HepG2 (cell line): ENCODE results near the gene CDC42BPG. TPM values are rescaled to one million over a fixed set of nuclear protein-coding genes. Genes with fewer than 3 reads are reported as not detected.
A peak's percentile ranks its signal among the peaks of the same experiment; 100 is the strongest.

Experiments
- ATF7 ChIP-seq, 2 experiments: fragments of 450-650 bp in 1 of 2; sonication (generic) in 1 of 2; formaldehyde crosslinking in 1 of 2; IDR thresholded peaks; 2 replicates each; pipeline versions ENCODE4 v1.4.0 to v1.6.1; 2016 to 2020; ENCODE audit warnings: antibody characterized with exemption in 1 of 2, mild to moderate bottlenecking in 1 of 2, missing genetic modification reagents in 1 of 2
- GFI1 ChIP-seq: sonication (generic); formaldehyde crosslinking; IDR thresholded peaks from 2 replicates; pipeline ENCODE4 v1.5.0; 2020; ENCODE audit warnings: missing genetic modification reagents, mild to moderate bottlenecking, borderline replicate concordance
- GTF3A ChIP-seq: sonication (generic); formaldehyde crosslinking; conservative IDR thresholded peaks from 2 replicates; pipeline ENCODE4 v1.4.0; 2020; ENCODE audit warnings: mild to moderate bottlenecking, missing genetic modification reagents
- IKZF1 ChIP-seq: fragments of 450-650 bp; IDR thresholded peaks from 2 replicates; pipeline ENCODE4 v1.7.1; 2016
- KIAA2018 ChIP-seq: sonication (generic); formaldehyde crosslinking; IDR thresholded peaks from 2 replicates; pipeline ENCODE4 v1.5.0; 2020; ENCODE audit warnings: mild to moderate bottlenecking, missing genetic modification reagents, borderline replicate concordance
- MZF1 ChIP-seq: sonication (generic); formaldehyde crosslinking; IDR thresholded peaks from 2 replicates; pipeline ENCODE4 v1.8.1; 2023; ENCODE audit warnings: mild to moderate bottlenecking, missing genetic modification reagents, borderline replicate concordance
- NAIF1 ChIP-seq: sonication (generic); formaldehyde crosslinking; IDR thresholded peaks from 2 replicates; pipeline ENCODE4 v1.5.0; 2020; ENCODE audit warnings: mild to moderate bottlenecking, missing genetic modification reagents, borderline replicate concordance
- NFE2 ChIP-seq: sonication (generic); formaldehyde crosslinking; IDR thresholded peaks from 2 replicates; pipeline ENCODE4 v1.4.0; 2020; ENCODE audit warnings: missing genetic modification reagents
- NR2F2 ChIP-seq: IDR thresholded peaks from 2 replicates; pipeline ENCODE4 v1.6.1; 2012; ENCODE audit warnings: low read depth, inconsistent platforms, borderline replicate concordance
- PHF20 ChIP-seq: sonication (generic); formaldehyde crosslinking; IDR thresholded peaks from 2 replicates; pipeline ENCODE4 v1.5.0; 2020; ENCODE audit warnings: mild to moderate bottlenecking, missing genetic modification reagents
- THAP11 ChIP-seq: IDR thresholded peaks from 2 replicates; pipeline ENCODE4 v1.6.1; 2016; ENCODE audit warnings: missing biosample characterization, missing genetic modification reagents
- YEATS4 ChIP-seq: sonication (generic); formaldehyde crosslinking; IDR thresholded peaks from 2 replicates; pipeline ENCODE4 v1.4.0; 2020; ENCODE audit warnings: missing genetic modification reagents, borderline replicate concordance
- ZBTB43 ChIP-seq: sonication (generic); formaldehyde crosslinking; conservative IDR thresholded peaks from 2 replicates; pipeline ENCODE4 v1.4.0; 2020; ENCODE audit warnings: missing genetic modification reagents
- ZBTB44 ChIP-seq: sonication (generic); formaldehyde crosslinking; IDR thresholded peaks from 2 replicates; pipeline ENCODE4 v1.4.0; 2020; ENCODE audit warnings: missing genetic modification reagents
- ZNF230 ChIP-seq: sonication (generic); formaldehyde crosslinking; IDR thresholded peaks from 2 replicates; pipeline ENCODE4 v1.4.0; 2020; ENCODE audit warnings: mild to moderate bottlenecking, missing genetic modification reagents
- ZNF232 ChIP-seq: sonication (generic); formaldehyde crosslinking; IDR thresholded peaks from 2 replicates; pipeline ENCODE4 v1.4.0; 2020; ENCODE audit warnings: missing genetic modification reagents, borderline replicate concordance
- ZNF24 ChIP-seq: fragments of 450-650 bp; IDR thresholded peaks from 2 replicates; pipeline ENCODE4 v1.6.1; 2017; ENCODE audit warnings: antibody characterized with exemption, mild to moderate bottlenecking
- ZNF274 ChIP-seq: sonication (generic); formaldehyde crosslinking; IDR thresholded peaks from 2 replicates; pipeline ENCODE4 v1.5.1; 2020; ENCODE audit warnings: mild to moderate bottlenecking, missing genetic modification reagents
- ZNF615 ChIP-seq: sonication (generic); formaldehyde crosslinking; IDR thresholded peaks from 2 replicates; pipeline ENCODE4 v1.5.0; 2020; ENCODE audit warnings: mild to moderate bottlenecking, missing genetic modification reagents, borderline replicate concordance
- polyA plus RNA-seq, 8 experiments: library from polyadenylated mRNA; depleted of rRNA in 3 of 8; stranded (reverse) in 7 of 8; unstranded in 1 of 8; fragments of >200 nt; fragmentation: Illumina TruSeq in 4 of 8; extraction: Trizol in 4 of 8; gene quantifications; 2 replicates each; pipeline versions ENCODE4 v1.2.1 to v1.2.3, GENCODE V29; 2011 to 2016; ENCODE audit warnings: low read depth in 4 of 8, missing spikeins in 1 of 8, mixed read lengths in 1 of 8; ENCODE audit not compliant: insufficient read depth in 1 of 8
- total RNA-seq, 5 experiments: library from RNA; depleted of rRNA; stranded (reverse); fragments of >200 nt; fragmentation: Illumina TruSeq; extraction: Trizol; gene quantifications; 2 replicates each; pipeline ENCODE4 v1.2.3, GENCODE V29; 2016; ENCODE audit warnings: low read depth in 1 of 5

Gene CDC42BPG
- total and polyA plus RNA-seq, 2 of the 13 experiments (the other 11 are each of a cell fraction or from before 2014, with no cell fraction given), result 0.55 to 1.4 TPM

GRCh38 chr11:64887757-64888405 is 43.4 kb upstream of the CDC42BPG start (continued):
- 0 out of 2 replicates have a peak, but pooled peaks have one; percentile 29 for TF ChIP-seq ZNF274 (CRISPR knock-in tag)
- no peak for TF ChIP-seq IKZF1
- peak; percentile 13; the same call in 1 of the 2 replicates for TF ChIP-seq GFI1 (CRISPR knock-in tag)
- TF ChIP-seq ZNF232, result no peak
- TF ChIP-seq KIAA2018 (CRISPR knock-in tag), result no peak
- TF ChIP-seq NFE2 (CRISPR knock-in tag), result no peak
- no peak for TF ChIP-seq ZNF24
- no peak for TF ChIP-seq GTF3A (CRISPR knock-in tag)
- TF ChIP-seq MZF1 (CRISPR knock-in tag), result no peak
- TF ChIP-seq PHF20 (CRISPR knock-in tag), result no peak
- no peak for TF ChIP-seq ZBTB44 (CRISPR knock-in tag)
- TF ChIP-seq ZNF615 (CRISPR knock-in tag), result 0 out of 2 replicates have a peak, but pooled peaks have one; percentile 15
- peak; percentile 70; the same call in 1 of the 2 replicates for TF ChIP-seq YEATS4 (CRISPR knock-in tag)
- TF ChIP-seq ZNF230 (CRISPR knock-in tag), result no peak; the same call in 1 of the 2 replicates
- peak; percentile 7; the same call in 1 of the 2 replicates for TF ChIP-seq NR2F2
- no peak for TF ChIP-seq ATF7 (IDR thresholded peaks at IDR 0.05)
- no peak for TF ChIP-seq ATF7 (CRISPR knock-in tag; IDR thresholded peaks at IDR 0.05)
- TF ChIP-seq NAIF1 (CRISPR knock-in tag), result no peak
- TF ChIP-seq ZBTB43, result 0 out of 2 replicates have a peak, but pooled peaks have one; percentile 44
- peak; percentile 44 for TF ChIP-seq THAP11 (CRISPR knock-in tag)
